Measurements from ENCODE around the gene MYLK2. TPM values are rescaled to one million over a fixed set of nuclear protein-coding genes. Genes with fewer than 3 reads are reported as not detected.

The MYLK2 gene
- total and polyA plus RNA-seq, 5 experiments from 2014 or later = not detected

DNA sequence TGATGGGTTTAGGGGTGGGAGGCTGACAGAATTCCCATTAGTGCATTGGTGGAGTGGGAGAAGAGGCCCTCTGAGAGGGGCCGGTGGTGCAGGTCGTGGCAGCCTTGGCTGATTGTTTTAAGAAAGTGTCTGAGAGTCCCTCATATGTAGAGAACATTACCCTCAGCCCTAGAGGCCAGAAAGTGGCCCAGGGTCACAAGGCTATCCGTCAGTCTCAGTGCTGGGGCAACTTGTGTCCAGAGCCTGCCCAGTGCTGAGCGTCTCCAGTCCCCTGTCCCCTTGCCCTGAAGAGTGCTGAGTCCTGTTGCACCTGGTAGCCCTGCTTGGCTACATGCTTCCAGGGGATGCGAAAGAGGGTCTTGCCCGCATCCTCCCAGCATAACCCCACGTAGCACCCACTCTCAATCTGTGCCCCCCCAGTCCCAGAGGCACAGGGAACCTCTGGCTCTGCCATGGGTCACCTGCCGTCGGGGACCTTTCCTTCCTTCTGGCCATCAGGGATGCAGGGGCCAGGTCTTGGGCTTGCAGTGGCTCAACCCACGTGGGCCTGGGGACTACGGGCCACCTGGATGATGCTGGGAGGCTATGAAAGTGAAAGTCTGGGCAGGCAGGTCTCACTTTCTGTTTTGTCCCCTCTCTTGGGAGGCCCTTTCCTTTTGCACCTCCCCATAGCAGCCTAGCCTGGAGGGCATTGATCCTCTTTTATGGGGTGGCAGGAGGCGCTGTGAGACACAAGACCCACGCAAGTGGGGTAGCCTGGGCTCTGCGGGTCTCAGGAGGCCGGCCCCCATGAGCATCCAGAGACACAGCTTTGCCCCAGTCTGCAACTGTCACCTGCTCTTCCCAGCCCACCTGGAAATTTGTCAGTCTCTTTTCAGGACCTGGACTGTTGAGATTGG, 39.0 kb downstream of the MYLK2 start:
- ATAC-seq (no peak), DNase-seq (peak in 1 of 10 donors; percentile 14)
- Mint-ChIP-seq H3K36me3 (no peaks in the 10 kb centered on the region), H3K4me1 (peaks cover 3 to 16% (median 14%) of the 10 kb centered on the region in 4 donors), H3K27me3 (peaks cover 0 to 17% (median 9%) of the 10 kb centered on the region in 5 donors), H3K9me3 (no peaks in the 10 kb centered on the region), H3K4me3 (no peak overlapping the region), H3K27ac (peak overlapping the region in 1 of 10 donors; percentile 34)
- POLR2A ChIA-PET = interaction anchor here (0.7 kb wide), 1 partner anchor 8 kb away, joined by 5 read pairs; no protein-coding TSS in a partner anchor

DNA sequence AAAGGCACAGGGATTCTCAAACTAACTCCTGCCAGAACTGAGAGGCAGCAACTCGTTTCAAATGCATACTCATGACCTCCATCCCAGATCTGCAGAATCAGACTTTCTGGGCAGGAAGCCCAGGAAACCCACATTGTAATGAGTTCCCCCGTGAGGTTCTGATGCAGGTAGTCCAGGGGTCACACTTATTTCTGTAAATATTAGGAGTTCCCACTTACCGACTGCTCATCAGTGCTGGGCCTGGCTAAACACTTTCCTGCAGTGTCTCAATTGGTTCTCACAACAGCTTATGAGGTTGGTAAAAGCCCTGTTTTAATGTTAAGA, 39.6 kb downstream of the MYLK2 start:
- Mint-ChIP-seq H3K27ac (no peak overlapping the region), H3K36me3 (no peaks in the 10 kb centered on the region), H3K4me3 (no peak overlapping the region), H3K9me3 (no peaks in the 10 kb centered on the region), H3K27me3 (peaks cover 0 to 17% (median 9%) of the 10 kb centered on the region in 5 donors), H3K4me1 (peaks cover 3 to 16% (median 14%) of the 10 kb centered on the region in 4 donors)
- POLR2A ChIA-PET = interaction anchor here (0.7 kb wide), 1 partner anchor 9 kb away, joined by 5 read pairs; no protein-coding TSS in a partner anchor
- no peak for DNase-seq
- no peak for ATAC-seq

DNA sequence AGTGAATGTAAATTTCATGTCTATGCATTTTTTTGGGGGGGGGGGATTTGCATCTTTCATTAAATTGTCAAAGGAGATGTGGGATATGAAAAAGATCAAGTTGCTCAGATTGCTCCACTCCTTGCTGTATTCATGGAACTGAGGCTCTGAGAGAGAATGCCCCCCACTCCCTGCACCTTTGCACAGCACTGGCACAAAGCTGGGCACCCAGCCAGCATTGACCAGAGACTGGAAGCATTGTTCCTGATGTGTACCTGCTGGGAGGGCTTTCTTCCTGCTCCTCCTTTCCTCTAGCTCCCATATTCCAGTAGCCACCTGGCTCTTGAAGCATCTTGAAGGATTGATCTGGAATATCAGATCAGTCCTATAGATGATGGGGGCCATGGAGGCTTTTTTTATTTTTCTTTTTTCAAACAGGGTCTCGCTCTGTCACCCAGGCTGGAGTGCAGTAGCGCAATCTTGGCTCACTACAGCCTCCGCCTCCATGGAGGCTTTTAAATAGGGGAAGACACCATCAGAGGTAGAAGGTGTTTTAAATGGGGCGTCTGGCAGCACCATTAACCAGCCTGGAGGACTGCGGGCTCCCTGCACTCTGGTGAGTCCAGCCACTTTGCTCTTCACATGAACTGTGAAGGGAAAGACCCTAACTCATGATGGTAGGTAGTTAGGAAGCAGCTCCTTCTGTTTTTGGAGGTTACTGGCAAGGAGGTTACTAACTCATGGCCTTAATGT, 40.3 kb downstream of the MYLK2 start:
- peaks cover 0 to 17% (median 6%) of the 10 kb centered on the region in 5 donors for H3K27me3 Mint-ChIP-seq
- peak overlapping the region in 3 of 10 donors; percentile 47 to 73 (median 52) for H3K4me3 Mint-ChIP-seq
- no peaks in the 10 kb centered on the region for H3K36me3 Mint-ChIP-seq
- DNase-seq = no peak
- H3K9me3 Mint-ChIP-seq = no peaks in the 10 kb centered on the region
- ATAC-seq = no peak
- POLR2A ChIA-PET = interaction anchor here (0.7 kb wide), 1 partner anchor 9 kb away, joined by 5 read pairs; no protein-coding TSS in a partner anchor
- peaks cover 5 to 16% (median 14%) of the 10 kb centered on the region in 4 donors for H3K4me1 Mint-ChIP-seq
- H3K27ac Mint-ChIP-seq = no peak overlapping the region

DNA sequence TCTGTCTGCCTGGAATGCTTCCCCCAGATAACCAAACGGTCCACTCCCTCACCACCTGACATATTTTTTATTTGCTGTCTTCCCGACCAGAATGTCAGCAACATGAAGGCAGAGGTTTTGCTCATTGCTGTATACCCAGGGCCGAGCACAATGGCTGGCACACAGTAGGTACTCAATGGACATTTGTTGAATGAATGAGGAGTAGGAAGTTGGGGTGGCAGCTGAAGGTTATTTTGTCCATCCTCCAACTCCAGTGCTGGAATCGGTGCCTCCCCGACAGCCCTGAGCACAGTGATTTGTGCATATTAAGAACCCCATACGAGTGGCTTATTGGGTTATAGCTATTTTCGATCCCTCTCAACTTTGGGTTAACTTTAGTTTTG, 40.8 kb downstream of the MYLK2 start:
- peaks cover 5 to 16% (median 14%) of the 10 kb centered on the region in 4 donors for H3K4me1 Mint-ChIP-seq
- no peak overlapping the region for H3K27ac Mint-ChIP-seq
- peak overlapping the region in 4 of 10 donors; percentile 47 to 73 (median 52) for H3K4me3 Mint-ChIP-seq
- POLR2A ChIA-PET = no interaction called here
- H3K9me3 Mint-ChIP-seq = no peaks in the 10 kb centered on the region
- ATAC-seq = no peak
- no peak for DNase-seq
- H3K36me3 Mint-ChIP-seq = no peaks in the 10 kb centered on the region
- H3K27me3 Mint-ChIP-seq = peaks cover 0 to 17% (median 6%) of the 10 kb centered on the region in 5 donors

DNA sequence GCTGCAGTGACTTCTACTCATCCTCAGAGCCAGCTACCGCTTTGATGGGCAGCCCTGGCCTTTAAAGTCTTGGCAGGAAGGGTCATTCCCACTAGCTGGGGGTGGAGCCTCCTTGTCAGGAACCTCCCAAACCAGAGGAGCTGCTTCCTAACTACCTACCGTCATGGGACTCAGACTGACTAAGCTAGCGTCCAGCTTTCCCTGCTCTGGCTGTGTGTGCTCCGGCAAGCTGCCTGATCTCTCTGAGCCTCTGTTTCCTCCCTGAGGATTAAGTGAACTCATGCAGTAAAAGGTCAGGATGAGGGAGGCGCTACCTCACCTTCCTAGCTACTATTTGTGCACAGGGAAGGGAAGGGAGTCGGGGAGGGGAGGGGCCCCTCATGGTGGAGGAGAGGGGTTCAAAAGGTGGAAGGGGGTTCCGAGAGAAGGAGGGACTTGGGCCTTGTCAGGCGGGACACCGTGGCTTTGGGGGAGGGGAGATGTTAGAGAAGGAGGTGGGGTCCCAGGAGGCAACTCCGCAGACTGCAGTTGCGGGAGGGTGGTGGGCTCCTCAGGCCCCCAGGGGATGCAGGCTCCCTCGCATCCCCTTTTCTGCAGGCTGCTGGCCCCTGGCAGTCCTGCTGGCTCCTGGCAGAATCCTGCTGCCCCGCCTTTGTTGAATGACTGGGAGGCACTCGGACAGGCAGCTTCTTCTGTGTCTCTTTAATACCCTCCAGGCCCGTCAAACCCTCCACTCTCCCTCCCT, 41.4 kb downstream of the MYLK2 start:
- POLR2A ChIA-PET = no interaction called here
- Mint-ChIP-seq H3K27ac (no peak overlapping the region), H3K36me3 (no peaks in the 10 kb centered on the region), H3K27me3 (peaks cover 0 to 17% (median 6%) of the 10 kb centered on the region in 5 donors), H3K4me3 (peak overlapping the region; percentile 7 to 73 (median 40)), H3K4me1 (peaks cover 5 to 16% (median 14%) of the 10 kb centered on the region in 4 donors), H3K9me3 (no peaks in the 10 kb centered on the region)
- ATAC-seq (no peak), DNase-seq (no peak)

DNA sequence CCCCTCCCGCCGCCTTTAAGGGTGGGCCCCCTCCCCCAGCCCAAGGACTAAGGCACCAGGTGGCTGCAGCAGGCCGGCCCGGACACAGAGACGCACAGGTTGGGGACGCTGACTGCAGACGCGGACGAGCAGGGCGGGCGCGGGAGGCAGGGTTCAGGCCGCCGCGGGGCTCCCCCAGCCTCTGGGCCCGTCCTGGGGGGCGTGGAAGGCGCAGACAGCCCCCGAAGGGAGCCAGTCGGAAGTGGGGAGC, 41.9 kb downstream of the MYLK2 start:
- Mint-ChIP-seq H3K4me1 (peaks cover 5 to 16% (median 14%) of the 10 kb centered on the region in 4 donors), H3K27me3 (peaks cover 0 to 17% (median 6%) of the 10 kb centered on the region in 5 donors), H3K9me3 (no peaks in the 10 kb centered on the region), H3K27ac (no peak overlapping the region), H3K36me3 (no peaks in the 10 kb centered on the region), H3K4me3 (peak overlapping the region; percentile 7 to 73 (median 38))
- POLR2A ChIA-PET = no interaction called here
- no peak for DNase-seq
- ATAC-seq = peak; percentile 57 to 58

DNA sequence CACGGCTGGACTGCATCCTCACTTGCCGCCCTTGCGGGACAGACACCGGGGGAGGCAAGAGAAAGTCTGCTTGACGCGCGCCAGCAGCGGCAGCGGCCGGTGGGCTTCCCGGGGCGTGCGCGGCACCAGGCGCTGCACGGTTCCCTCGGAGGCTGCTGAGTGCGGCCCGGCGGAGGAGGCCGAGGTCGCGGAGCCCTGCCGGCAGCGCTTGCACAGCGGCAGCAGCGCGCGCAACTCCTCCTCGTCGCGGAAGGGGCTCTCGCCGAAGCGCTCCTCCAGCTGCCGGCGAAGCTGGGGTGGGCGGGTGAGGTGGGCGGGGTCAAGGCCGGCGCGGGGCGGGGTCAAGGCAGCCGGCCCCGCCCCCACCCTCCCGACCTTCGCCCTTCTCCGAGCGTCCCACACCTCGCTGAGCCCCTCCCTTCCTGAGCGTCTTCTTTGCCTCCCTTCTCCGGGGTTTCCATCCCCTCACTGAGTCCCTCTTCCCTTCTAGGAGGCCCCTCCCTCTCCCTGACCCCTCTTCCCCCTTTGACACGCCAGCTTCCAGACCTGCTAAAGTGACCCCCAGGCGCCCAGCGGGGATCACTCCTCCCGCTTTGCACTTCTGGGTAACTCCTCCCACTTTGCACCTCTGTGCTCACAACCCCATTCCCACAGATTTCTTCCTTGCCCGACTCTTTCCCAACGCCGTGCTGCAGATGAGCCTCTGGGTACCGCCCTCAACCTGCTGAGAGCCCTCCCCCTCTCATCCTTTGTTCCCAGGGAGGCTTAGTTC, 42.4 kb downstream of the MYLK2 start:
- peak overlapping the region in 1 of 10 donors; percentile 17 for H3K27ac Mint-ChIP-seq
- POLR2A ChIA-PET = no interaction called here
- peak overlapping the region; percentile 42 to 83 (median 68) for H3K4me3 Mint-ChIP-seq
- no peaks in the 10 kb centered on the region for H3K9me3 Mint-ChIP-seq
- H3K36me3 Mint-ChIP-seq = no peaks in the 10 kb centered on the region
- H3K27me3 Mint-ChIP-seq = peaks cover 0 to 17% (median 6%) of the 10 kb centered on the region in 5 donors
- DNase-seq = peak; percentile 52 to 81 (median 65)
- peaks cover 5 to 16% (median 14%) of the 10 kb centered on the region in 4 donors for H3K4me1 Mint-ChIP-seq
- peak; percentile 90 to 96 for ATAC-seq

DNA sequence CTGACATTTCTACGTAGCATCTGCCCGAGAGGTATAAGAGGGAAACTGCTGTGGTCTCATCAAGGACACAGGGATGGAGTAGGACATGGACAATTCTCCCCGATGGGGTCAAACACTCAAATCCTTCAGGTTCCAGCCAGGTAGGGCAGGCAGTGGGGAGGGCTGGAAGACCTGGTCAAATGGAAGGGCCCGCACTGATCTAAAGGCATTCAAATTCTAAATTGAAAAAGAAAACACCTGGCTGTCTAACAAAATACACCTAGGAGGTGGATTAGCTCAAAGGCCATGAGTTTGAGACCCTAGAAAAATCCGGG, 43.0 kb downstream of the MYLK2 start:
- Mint-ChIP-seq H3K9me3 (no peaks in the 10 kb centered on the region), H3K4me1 (peaks cover 5 to 16% (median 14%) of the 10 kb centered on the region in 4 donors), H3K36me3 (no peaks in the 10 kb centered on the region), H3K27me3 (peaks cover 0 to 17% (median 7%) of the 10 kb centered on the region in 5 donors), H3K27ac (peak overlapping the region in 2 of 10 donors; percentile 17 to 49), H3K4me3 (peak overlapping the region in 9 of 10 donors; percentile 60 to 83 (median 70))
- DNase-seq (no peak), ATAC-seq (no peak)
- POLR2A ChIA-PET = interaction anchor here (0.6 kb wide), 1 partner anchor 19 kb away, joined by 3 read pairs; no protein-coding TSS in a partner anchor

DNA sequence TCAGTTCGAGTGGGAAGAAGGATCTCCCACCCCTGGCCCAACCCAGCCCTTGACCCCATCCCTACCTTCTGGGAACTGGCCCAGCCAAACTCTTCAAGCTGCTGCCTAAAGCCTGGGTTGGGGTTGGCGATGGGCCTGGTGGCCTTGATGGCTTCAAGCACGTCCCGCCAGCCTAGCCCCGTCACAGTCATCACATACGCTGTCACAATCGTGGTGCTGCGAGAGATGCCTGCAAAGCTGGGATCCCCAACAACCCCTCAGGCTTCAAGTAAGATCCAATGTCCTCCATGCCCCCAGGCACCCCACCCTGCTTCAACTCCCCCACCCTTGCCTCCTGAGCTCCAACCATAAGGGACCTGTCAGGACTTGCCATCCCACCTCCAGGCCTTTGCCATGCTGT, 43.4 kb downstream of the MYLK2 start:
- Mint-ChIP-seq H3K36me3 (no peaks in the 10 kb centered on the region), H3K4me1 (peaks cover 5 to 16% (median 14%) of the 10 kb centered on the region in 4 donors), H3K4me3 (peak overlapping the region in 4 of 10 donors; percentile 32 to 73 (median 56)), H3K27ac (no peak overlapping the region), H3K27me3 (peaks cover 0 to 14% (median 10%) of the 10 kb centered on the region in 5 donors), H3K9me3 (no peaks in the 10 kb centered on the region)
- DNase-seq = no peak
- ATAC-seq = no peak
- POLR2A ChIA-PET = interaction anchor here (0.6 kb wide), 1 partner anchor 19 kb away, joined by 3 read pairs; no protein-coding TSS in a partner anchor

DNA sequence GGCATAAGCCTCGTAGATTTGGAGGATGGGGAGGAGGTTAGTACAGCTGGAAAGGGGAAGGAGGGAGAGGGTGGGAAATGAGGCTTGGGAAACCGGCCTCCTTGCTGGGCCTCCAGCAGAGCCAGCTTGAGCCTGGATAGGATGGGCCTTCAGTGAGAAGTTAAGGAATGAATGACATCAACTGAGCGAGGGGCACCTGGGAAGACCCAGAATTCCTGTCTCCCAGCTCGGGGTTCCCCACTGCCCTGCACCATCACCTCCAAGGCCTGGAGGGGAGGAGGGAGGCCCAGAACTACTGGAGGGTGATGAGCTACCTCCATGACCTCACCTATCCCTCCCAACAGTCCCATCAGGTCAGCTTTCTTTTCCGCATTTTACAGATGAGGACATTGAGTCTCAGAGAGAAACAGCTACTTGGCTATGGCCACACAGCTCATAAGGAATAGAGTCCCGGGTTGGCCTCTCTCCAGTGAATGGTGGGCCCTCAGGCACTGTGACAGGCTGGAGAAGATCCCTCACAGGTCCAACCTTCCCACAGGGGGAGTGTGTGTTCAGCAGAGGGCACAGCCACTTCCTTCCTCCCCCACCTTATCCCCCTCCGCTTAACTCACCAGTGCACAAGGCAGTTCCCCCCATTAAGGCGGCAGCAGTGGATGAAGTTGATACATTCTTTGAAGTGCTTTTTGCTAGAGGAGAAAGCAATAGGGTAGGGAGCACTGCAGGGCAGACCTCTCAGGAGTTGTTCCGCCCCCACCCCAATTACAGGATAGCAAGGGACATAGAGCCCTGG, 44.3 kb downstream of the MYLK2 start:
- no peak for DNase-seq

More for the DNA sequence above, 44.3 kb downstream of the MYLK2 start:
- H3K27ac Mint-ChIP-seq = peak overlapping the region in 1 of 10 donors; percentile 72
- H3K9me3 Mint-ChIP-seq = no peaks in the 10 kb centered on the region
- no peaks in the 10 kb centered on the region for H3K36me3 Mint-ChIP-seq
- no peak for ATAC-seq
- POLR2A ChIA-PET = no interaction called here
- H3K4me1 Mint-ChIP-seq = peaks cover 5 to 16% (median 13%) of the 10 kb centered on the region in 4 donors
- H3K4me3 Mint-ChIP-seq = peak overlapping the region in 1 of 10 donors; percentile 7
- H3K27me3 Mint-ChIP-seq = peaks cover 0 to 14% (median 12%) of the 10 kb centered on the region in 5 donors
